HL-60 (cell line): Measurements from ENCODE around the gene GPR78.

Source experiments
- POLR2AphosphoS5 ChIP-seq: IDR thresholded peaks from 2 replicates; pipeline ENCODE4 v1.6.1; 2012; ENCODE audit warnings: low read depth
- TF ChIP-seq, protein P1 (sequence below): IDR thresholded peaks from 2 replicates; pipeline ENCODE4 v1.6.1; 2012; ENCODE audit warnings: low read depth; ENCODE audit not compliant: insufficient replicate concordance
- TF ChIP-seq, protein P2 (sequence below): IDR thresholded peaks from one replicate; pipeline ENCODE4 v1.5.1; 2011; ENCODE audit warnings: low read length, control low read depth, inconsistent platforms; ENCODE audit not compliant: insufficient read depth

DNA sequence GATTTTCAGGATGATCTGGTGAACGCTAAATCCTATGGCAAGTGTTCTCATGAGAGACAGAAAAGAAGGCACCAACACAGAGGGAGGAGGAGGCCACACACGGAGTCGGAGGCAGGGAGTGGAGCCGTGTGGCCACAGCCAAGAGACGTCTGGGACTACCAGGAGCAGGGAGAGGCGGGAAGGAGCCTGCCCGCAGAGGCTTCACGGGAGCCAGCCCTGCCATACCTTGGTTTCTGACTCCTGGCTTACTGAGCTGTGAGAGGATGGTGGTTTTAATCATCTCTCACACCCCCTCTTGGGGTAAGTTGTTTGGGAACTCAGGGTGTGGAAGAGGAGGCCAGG lies 33.5 kb upstream of the GPR78 start:
- TF ChIP-seq, protein P1, sequence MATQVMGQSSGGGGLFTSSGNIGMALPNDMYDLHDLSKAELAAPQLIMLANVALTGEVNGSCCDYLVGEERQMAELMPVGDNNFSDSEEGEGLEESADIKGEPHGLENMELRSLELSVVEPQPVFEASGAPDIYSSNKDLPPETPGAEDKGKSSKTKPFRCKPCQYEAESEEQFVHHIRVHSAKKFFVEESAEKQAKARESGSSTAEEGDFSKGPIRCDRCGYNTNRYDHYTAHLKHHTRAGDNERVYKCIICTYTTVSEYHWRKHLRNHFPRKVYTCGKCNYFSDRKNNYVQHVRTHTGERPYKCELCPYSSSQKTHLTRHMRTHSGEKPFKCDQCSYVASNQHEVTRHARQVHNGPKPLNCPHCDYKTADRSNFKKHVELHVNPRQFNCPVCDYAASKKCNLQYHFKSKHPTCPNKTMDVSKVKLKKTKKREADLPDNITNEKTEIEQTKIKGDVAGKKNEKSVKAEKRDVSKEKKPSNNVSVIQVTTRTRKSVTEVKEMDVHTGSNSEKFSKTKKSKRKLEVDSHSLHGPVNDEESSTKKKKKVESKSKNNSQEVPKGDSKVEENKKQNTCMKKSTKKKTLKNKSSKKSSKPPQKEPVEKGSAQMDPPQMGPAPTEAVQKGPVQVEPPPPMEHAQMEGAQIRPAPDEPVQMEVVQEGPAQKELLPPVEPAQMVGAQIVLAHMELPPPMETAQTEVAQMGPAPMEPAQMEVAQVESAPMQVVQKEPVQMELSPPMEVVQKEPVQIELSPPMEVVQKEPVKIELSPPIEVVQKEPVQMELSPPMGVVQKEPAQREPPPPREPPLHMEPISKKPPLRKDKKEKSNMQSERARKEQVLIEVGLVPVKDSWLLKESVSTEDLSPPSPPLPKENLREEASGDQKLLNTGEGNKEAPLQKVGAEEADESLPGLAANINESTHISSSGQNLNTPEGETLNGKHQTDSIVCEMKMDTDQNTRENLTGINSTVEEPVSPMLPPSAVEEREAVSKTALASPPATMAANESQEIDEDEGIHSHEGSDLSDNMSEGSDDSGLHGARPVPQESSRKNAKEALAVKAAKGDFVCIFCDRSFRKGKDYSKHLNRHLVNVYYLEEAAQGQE, result no peak
- TF ChIP-seq, protein P2, sequence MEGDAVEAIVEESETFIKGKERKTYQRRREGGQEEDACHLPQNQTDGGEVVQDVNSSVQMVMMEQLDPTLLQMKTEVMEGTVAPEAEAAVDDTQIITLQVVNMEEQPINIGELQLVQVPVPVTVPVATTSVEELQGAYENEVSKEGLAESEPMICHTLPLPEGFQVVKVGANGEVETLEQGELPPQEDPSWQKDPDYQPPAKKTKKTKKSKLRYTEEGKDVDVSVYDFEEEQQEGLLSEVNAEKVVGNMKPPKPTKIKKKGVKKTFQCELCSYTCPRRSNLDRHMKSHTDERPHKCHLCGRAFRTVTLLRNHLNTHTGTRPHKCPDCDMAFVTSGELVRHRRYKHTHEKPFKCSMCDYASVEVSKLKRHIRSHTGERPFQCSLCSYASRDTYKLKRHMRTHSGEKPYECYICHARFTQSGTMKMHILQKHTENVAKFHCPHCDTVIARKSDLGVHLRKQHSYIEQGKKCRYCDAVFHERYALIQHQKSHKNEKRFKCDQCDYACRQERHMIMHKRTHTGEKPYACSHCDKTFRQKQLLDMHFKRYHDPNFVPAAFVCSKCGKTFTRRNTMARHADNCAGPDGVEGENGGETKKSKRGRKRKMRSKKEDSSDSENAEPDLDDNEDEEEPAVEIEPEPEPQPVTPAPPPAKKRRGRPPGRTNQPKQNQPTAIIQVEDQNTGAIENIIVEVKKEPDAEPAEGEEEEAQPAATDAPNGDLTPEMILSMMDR, result no peak
- no peak for TF ChIP-seq POLR2AphosphoS5
